Liver (tissue), 9 donors: ENCODE results near the gene EDC4. TPM values are rescaled to one million over a fixed set of nuclear protein-coding genes. Genes with fewer than 3 reads are reported as not detected.

Source experiments
- DNase-seq: peaks from one replicate; pipeline ENCODE4 v3.0.0-alpha.2; 2017; ENCODE audit warnings: low spot score
- H3K27ac ChIP-seq, 2 donors: one replicate each; pipeline ENCODE4 v1.7.0; 2013; ENCODE audit warnings: inconsistent platforms in 2 of 2, low read length in 2 of 2, control low read depth in 1 of 2, low read depth in 1 of 2, mild to moderate bottlenecking in 1 of 2
- H3K27me3 ChIP-seq, 4 donors: one replicate each; pipeline versions ENCODE4 v1.6.1 to v1.7.0; 2013; ENCODE audit warnings: low read length in 3 of 4, inconsistent platforms in 1 of 4, mild to moderate bottlenecking in 1 of 4, moderate library complexity in 1 of 4; ENCODE audit not compliant: control insufficient read depth in 4 of 4, insufficient read depth in 4 of 4
- H3K36me3 ChIP-seq, 4 donors: one replicate each; pipeline versions ENCODE4 v1.6.1 to v1.7.0; 2013; ENCODE audit warnings: low read length in 3 of 4, mild to moderate bottlenecking in 3 of 4, low read depth in 1 of 4, moderate library complexity in 1 of 4; ENCODE audit not compliant: control insufficient read depth in 4 of 4, insufficient read depth in 3 of 4
- H3K4me1 ChIP-seq, 4 donors: one replicate each; pipeline versions ENCODE4 v1.6.1 to v1.7.0; 2013; ENCODE audit warnings: low read length in 3 of 4, mild to moderate bottlenecking in 3 of 4, moderate library complexity in 1 of 4; ENCODE audit not compliant: control insufficient read depth in 4 of 4, insufficient read depth in 4 of 4
- H3K4me3 ChIP-seq, 3 donors: one replicate each; pipeline versions ENCODE4 v1.6.1 to v1.7.0; 2013; ENCODE audit warnings: low read length in 3 of 3, control low read depth in 1 of 3, low read depth in 1 of 3, mild to moderate bottlenecking in 1 of 3
- H3K9ac ChIP-seq, 2 donors: one replicate each; pipeline ENCODE4 v1.7.0; 2013; ENCODE audit warnings: low read length in 2 of 2, mild to moderate bottlenecking in 2 of 2, moderate library complexity in 2 of 2, control low read depth in 1 of 2, low read depth in 1 of 2
- H3K9me3 ChIP-seq, 4 donors: one replicate each; pipeline versions ENCODE4 v1.6.1 to v1.7.0; 2013; ENCODE audit warnings: low read length in 3 of 4; ENCODE audit not compliant: control insufficient read depth in 4 of 4
- EGR1 ChIP-seq, 2 donors: IDR thresholded peaks; 2 replicates each; pipeline ENCODE4 v1.6.1; 2016 to 2018; ENCODE audit warnings: antibody characterized with exemption in 2 of 2, low read depth in 2 of 2
- GABPA ChIP-seq, 2 donors: IDR thresholded peaks in 1 of 2; conservative IDR thresholded peaks in 1 of 2; 2 replicates each; pipeline ENCODE4 v1.6.1; 2016; ENCODE audit warnings: antibody characterized with exemption in 2 of 2, mild to moderate bottlenecking in 1 of 2, moderate library complexity in 1 of 2
- HNF4A ChIP-seq, 2 donors: conservative IDR thresholded peaks; 2 replicates each; pipeline ENCODE4 v1.6.1; 2016; ENCODE audit warnings: antibody characterized with exemption in 2 of 2, mild to moderate bottlenecking in 2 of 2
- HNF4G ChIP-seq: IDR thresholded peaks from 2 replicates; pipeline ENCODE4 v1.6.1; 2016; ENCODE audit warnings: antibody characterized with exemption
- JUND ChIP-seq, 2 donors: IDR thresholded peaks; 2 replicates each; pipeline ENCODE4 v1.6.1; 2016; ENCODE audit warnings: antibody characterized with exemption in 2 of 2
- NR2F2 ChIP-seq: IDR thresholded peaks from 2 replicates; pipeline ENCODE4 v1.6.1; 2016; ENCODE audit warnings: antibody characterized with exemption
- RXRA ChIP-seq, 2 donors: IDR thresholded peaks; 2 replicates each; pipeline ENCODE4 v1.6.1; 2017 to 2018; ENCODE audit warnings: antibody characterized with exemption in 2 of 2, mild to moderate bottlenecking in 1 of 2
- YY1 ChIP-seq: IDR thresholded peaks from 2 replicates; pipeline ENCODE4 v1.6.1; 2016; ENCODE audit warnings: antibody characterized with exemption, mild to moderate bottlenecking
- WGBS: extraction: QIAGEN DNeasy Blood & Tissue Kit; methylation state at CpG from one replicate; pipeline ENCODE4 v1.1.7; 2013; 5-methylcytosine and 5-hydroxymethylcytosine counted together
- polyA plus RNA-seq, 2 donors: library from polyadenylated mRNA; stranded (reverse) in 1 of 2; unstranded in 1 of 2; fragments of 200-250 nt in 1 of 2; fragments of >200 nt in 1 of 2; fragmentation: Nextera tagmentation in 1 of 2; extraction: Ambion mirVana in 1 of 2; gene quantifications; one replicate each; pipeline versions ENCODE4 v1.2.1 to v1.2.3, GENCODE V29; 2013 to 2015
- total RNA-seq, 2 donors: library from RNA; depleted of rRNA; stranded (reverse); fragments of >200 nt; gene quantifications; one replicate each; pipeline ENCODE4 v1.2.3, GENCODE V29; 2014
- TF ChIP-seq, protein P1 (sequence below): fragments of 150-350 bp; IDR thresholded peaks from 2 replicates; pipeline ENCODE4 v1.5.1; 2017; ENCODE audit warnings: improper control_type of control experiment, low read depth, low read length; ENCODE audit not compliant: missing input control
- TF ChIP-seq, protein P2 (sequence below): IDR thresholded peaks from 2 replicates; pipeline ENCODE4 v1.6.1; 2016; ENCODE audit warnings: antibody characterized with exemption
- TF ChIP-seq, protein P3 (sequence below): IDR thresholded peaks from 2 replicates; pipeline ENCODE4 v1.6.1; 2016; ENCODE audit warnings: antibody characterized with exemption
- TF ChIP-seq, protein P4 (sequence below): IDR thresholded peaks from 2 replicates; pipeline ENCODE4 v1.6.1; 2016; ENCODE audit warnings: antibody characterized with exemption
- donor health status: healthy.
- donor health status: healthy.
- donor health status: healthy.
- donor health status: healthy.
- donor health status: healthy.

EDC4 gene
- total and polyA plus RNA-seq, 4 donors = 17.7 to 26.8 (median 21.6) TPM

DNA sequence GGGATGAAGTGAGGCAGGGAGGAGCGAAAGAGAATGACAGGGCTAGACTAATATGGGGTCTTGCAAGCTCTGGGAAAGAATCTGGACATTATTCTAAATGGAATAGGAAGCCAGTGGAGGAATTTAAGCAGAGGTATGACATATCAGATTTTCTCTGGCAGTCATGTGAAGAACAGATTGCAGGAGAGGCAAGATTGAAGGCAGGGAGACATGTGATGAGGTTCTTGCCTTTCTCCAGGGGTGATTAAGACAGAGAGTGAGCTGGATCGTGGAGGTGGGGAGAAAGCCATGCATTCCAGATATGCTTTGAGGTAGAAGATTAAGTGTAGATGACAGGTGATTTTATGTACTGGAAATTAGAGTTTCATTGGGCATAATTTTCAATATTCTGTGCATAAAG lies 35.0 kb upstream of the EDC4 start:
- WGBS = 94% methylated on average over 2 of the region's 2 CpGs

DNA sequence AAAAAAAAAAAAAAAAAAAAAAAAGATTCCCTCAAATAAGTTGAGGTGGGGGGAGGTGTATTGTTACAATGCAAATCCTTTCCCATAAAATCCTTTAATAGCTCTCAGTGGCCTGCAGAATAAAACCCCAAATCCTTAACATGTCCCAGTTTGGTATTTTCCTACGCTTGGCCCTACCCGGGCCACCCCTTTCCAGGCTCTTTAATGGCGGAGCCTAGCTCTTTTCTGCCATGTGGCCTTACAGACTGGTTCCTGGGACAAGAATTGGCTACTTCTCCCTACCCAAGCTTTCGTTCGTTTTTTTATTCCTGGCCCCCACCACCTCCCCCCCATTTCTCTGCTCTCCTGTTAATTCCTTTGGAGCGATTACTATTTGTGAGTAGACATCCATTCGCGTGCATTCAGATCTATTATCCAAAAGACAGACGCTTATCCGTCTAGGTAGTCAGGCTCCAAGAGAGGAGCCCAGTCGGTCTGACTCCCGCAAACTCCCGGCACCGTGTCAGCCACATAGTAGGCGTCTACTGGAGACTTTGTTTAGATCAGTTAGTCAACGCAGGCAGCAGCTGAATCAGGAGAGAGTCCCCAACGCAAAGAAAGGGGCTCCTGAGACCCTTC lies 31.5 kb upstream of the EDC4 start:
- H3K4me3 ChIP-seq = peak overlapping the region in 2 of 3 donors; percentile 60 to 78
- WGBS = 54% methylated on average over 17 of the region's 17 CpGs
- no peaks in the 10 kb centered on the region for H3K36me3 ChIP-seq
- peak overlapping the region; percentile 97 to 99 for H3K27ac ChIP-seq
- TF ChIP-seq RXRA (IDR thresholded peaks at IDR 0.05) (no peak), EGR1 (IDR thresholded peaks at IDR 0.05; ENCODE audit: low read depth in 2 of 2) (no peak), JUND (IDR thresholded peaks at IDR 0.05) (no peak)
- TF ChIP-seq, protein P1, sequence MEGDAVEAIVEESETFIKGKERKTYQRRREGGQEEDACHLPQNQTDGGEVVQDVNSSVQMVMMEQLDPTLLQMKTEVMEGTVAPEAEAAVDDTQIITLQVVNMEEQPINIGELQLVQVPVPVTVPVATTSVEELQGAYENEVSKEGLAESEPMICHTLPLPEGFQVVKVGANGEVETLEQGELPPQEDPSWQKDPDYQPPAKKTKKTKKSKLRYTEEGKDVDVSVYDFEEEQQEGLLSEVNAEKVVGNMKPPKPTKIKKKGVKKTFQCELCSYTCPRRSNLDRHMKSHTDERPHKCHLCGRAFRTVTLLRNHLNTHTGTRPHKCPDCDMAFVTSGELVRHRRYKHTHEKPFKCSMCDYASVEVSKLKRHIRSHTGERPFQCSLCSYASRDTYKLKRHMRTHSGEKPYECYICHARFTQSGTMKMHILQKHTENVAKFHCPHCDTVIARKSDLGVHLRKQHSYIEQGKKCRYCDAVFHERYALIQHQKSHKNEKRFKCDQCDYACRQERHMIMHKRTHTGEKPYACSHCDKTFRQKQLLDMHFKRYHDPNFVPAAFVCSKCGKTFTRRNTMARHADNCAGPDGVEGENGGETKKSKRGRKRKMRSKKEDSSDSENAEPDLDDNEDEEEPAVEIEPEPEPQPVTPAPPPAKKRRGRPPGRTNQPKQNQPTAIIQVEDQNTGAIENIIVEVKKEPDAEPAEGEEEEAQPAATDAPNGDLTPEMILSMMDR = no peak
- TF ChIP-seq, protein P2, sequence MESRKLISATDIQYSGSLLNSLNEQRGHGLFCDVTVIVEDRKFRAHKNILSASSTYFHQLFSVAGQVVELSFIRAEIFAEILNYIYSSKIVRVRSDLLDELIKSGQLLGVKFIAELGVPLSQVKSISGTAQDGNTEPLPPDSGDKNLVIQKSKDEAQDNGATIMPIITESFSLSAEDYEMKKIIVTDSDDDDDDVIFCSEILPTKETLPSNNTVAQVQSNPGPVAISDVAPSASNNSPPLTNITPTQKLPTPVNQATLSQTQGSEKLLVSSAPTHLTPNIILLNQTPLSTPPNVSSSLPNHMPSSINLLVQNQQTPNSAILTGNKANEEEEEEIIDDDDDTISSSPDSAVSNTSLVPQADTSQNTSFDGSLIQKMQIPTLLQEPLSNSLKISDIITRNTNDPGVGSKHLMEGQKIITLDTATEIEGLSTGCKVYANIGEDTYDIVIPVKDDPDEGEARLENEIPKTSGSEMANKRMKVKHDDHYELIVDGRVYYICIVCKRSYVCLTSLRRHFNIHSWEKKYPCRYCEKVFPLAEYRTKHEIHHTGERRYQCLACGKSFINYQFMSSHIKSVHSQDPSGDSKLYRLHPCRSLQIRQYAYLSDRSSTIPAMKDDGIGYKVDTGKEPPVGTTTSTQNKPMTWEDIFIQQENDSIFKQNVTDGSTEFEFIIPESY = no peak
- peak overlapping the region in 1 of 2 donors; percentile 67 for H3K9ac ChIP-seq
- H3K9me3 ChIP-seq = no peaks in the 10 kb centered on the region
- H3K27me3 ChIP-seq = no peaks in the 10 kb centered on the region
- DNase-seq = no peak
- H3K4me1 ChIP-seq = peaks cover 7 to 39% (median 32%) of the 10 kb centered on the region in 4 donors

More for the DNA sequence above, 35.0 kb upstream of the EDC4 start:
- H3K4me1 ChIP-seq = peaks cover 0 to 17% (median 9%) of the 10 kb centered on the region in 4 donors
- TF ChIP-seq YY1 = no peak
- TF ChIP-seq NR2F2 = no peak
- TF ChIP-seq, protein P2 = no peak
- TF ChIP-seq, protein P3, sequence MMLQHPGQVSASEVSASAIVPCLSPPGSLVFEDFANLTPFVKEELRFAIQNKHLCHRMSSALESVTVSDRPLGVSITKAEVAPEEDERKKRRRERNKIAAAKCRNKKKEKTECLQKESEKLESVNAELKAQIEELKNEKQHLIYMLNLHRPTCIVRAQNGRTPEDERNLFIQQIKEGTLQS = no peak
- H3K36me3 ChIP-seq = no peaks in the 10 kb centered on the region
- no peak overlapping the region for H3K27ac ChIP-seq
- H3K9ac ChIP-seq = no peak overlapping the region
- H3K27me3 ChIP-seq = no peaks in the 10 kb centered on the region
- H3K4me3 ChIP-seq = no peak overlapping the region
- no peaks in the 10 kb centered on the region for H3K9me3 ChIP-seq
- no peak for DNase-seq

DNA sequence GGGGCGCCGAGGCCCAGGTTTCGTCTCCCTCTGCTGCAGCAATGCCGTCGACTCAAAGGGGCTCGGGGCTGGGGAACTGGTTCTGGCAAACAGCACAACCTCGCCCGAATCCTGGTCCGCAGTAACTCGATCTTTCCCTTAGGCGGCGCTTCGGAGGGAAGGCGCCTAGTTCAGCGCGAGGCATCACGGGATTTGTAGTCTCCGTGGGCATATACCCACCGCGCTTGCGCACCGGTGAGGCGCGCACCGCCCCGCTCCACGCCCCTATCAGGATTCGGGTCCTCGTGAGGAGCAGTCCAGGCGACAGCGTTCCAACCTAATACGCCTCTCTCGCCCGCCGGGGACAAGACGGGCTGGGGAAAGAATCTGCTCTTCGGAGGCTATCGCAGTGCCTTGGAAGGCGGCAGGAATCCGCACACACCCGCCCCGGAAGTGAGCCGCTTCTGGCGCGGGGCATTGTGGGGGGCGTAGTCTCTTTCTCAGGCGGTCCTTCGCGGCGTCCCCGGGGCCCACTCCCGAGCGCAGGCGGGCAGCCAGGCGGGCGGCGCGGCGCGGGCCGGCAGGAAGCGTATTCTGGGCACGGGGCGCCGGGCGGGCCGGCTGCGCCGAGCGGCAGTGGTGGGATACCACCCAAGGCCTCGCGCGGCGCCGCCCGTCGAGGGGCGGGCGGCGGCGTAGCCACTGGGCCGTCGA lies 30.9 kb upstream of the EDC4 start, which contains the start of gene THAP11:
Gene THAP11, plus strand, starts transcription at position 505 of the 693 bp plus-strand sequence. CDS start 235 bp downstream, outside the sequence.
- DNase-seq = peak; percentile 96
- Histone ChIP-seq H3K27me3 (no peaks in the 10 kb centered on the region), H3K27ac (peak within 1 kb of the TSS; percentile 97 to 99), H3K4me1 (peaks cover 7 to 41% (median 32%) of the 10 kb centered on the region in 4 donors), H3K36me3 (no peaks in the 10 kb centered on the region), H3K4me3 (peak within 1 kb of the TSS; percentile 60 to 89 (median 78)), H3K9me3 (no peaks in the 10 kb centered on the region), H3K9ac (peak within 1 kb of the TSS; percentile 67 to 92)
- under 1% methylated on average over 83 of the region's 83 CpGs for WGBS
- TF ChIP-seq, protein P3 = no peak
- TF ChIP-seq, protein P4, sequence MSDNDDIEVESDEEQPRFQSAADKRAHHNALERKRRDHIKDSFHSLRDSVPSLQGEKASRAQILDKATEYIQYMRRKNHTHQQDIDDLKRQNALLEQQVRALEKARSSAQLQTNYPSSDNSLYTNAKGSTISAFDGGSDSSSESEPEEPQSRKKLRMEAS = peak; percentile 9
- TF ChIP-seq HNF4A (conservative IDR thresholded peaks at IDR 0.05) = peak in 1 of 2 donors; percentile 8
- TF ChIP-seq, protein P1 = peak; percentile 90
- TF ChIP-seq EGR1 (IDR thresholded peaks at IDR 0.05; ENCODE audit: low read depth in 2 of 2) = no peak
- no peak for TF ChIP-seq HNF4G
- TF ChIP-seq YY1 = peak; percentile 24
- TF ChIP-seq GABPA (IDR thresholded peaks at IDR 0.05 in 1 of 2, conservative IDR thresholded peaks at IDR 0.05 in 1 of 2) = peak; percentile 37 to 84
- TF ChIP-seq, protein P2 = peak; percentile 32
